Left lung (tissue), 10 donors: ENCODE data around the gene DOK7. TPM values are rescaled to one million over a fixed set of nuclear protein-coding genes. Genes with fewer than 3 reads are reported as not detected.

ENCODE experiments used
- ATAC-seq: fragments of 200-7000 bp; cut with Tn5 transposase; one replicate; pipeline ENCODE4 v1.9.1; 2020; ENCODE audit warnings: moderate library complexity
- DNase-seq, 4 donors: peaks; one replicate each; pipeline ENCODE4 v3.0.0-alpha.2; 2013 to 2020
- H3K27ac ChIP-seq, 2 donors: fragments of 200-600 bp; sonication (generic) in 1 of 2; one replicate each; pipeline versions ENCODE4 v1.5.0 to v1.8.0; 2020 to 2021
- H3K27me3 ChIP-seq, 2 donors: fragments of 200-600 bp; sonication (generic) in 1 of 2; one replicate each; pipeline versions ENCODE4 v1.5.0 to v1.8.0; 2020 to 2021
- H3K36me3 ChIP-seq, 2 donors: fragments of 200-600 bp; sonication (generic) in 1 of 2; one replicate each; pipeline versions ENCODE4 v1.5.0 to v1.8.0; 2020 to 2021
- H3K4me1 ChIP-seq, 2 donors: fragments of 200-600 bp; one replicate each; pipeline ENCODE4 v1.8.0; 2021
- H3K4me3 ChIP-seq, 2 donors: fragments of 200-600 bp; sonication (generic) in 1 of 2; one replicate each; pipeline versions ENCODE4 v1.5.0 to v1.8.0; 2020 to 2021; ENCODE audit warnings: mild to moderate bottlenecking in 1 of 2
- H3K9me3 ChIP-seq, 2 donors: fragments of 200-600 bp; sonication (generic) in 1 of 2; one replicate each; pipeline versions ENCODE4 v1.5.0 to v1.8.0; 2020 to 2021
- intact Hi-C, 2 donors: fragments of 100-400 bp; cut with DNase I; formaldehyde crosslinking; loops; one replicate each; pipeline versions ENCODE4 v1.11.2 to v1.14.2; 2022
- polyA plus RNA-seq, 6 donors: library from polyadenylated mRNA; unstranded; fragments of 120-200 nt; gene quantifications; one replicate each; pipeline ENCODE4 v1.2.1, GENCODE V29; 2013; ENCODE audit not compliant: insufficient read length in 6 of 6
- total RNA-seq, 2 donors: library from RNA; stranded (reverse); fragmentation: NEBNext Ultra II Directional; extraction: Animal tissue kit (Norgen Biotek cat#: 25700); gene quantifications; one replicate each; pipeline ENCODE4 v1.2.1, GENCODE V29; 2021
- TF ChIP-seq, protein P1 (sequence below), 2 donors: fragments of 200-600 bp; sonication (generic) in 1 of 2; IDR thresholded peaks; one replicate each; pipeline versions ENCODE4 v1.5.0 to v1.8.0; 2021; ENCODE audit warnings: antibody characterized with exemption in 2 of 2
- donor health status: DM: no; HTN: yes; CAD: no.
- donor health status: DM: no; HTN: no; CAD: no.

Gene DOK7
- total and polyA plus RNA-seq, 8 donors, result 0.28 to 6.3 (median 1.2) TPM

DNA sequence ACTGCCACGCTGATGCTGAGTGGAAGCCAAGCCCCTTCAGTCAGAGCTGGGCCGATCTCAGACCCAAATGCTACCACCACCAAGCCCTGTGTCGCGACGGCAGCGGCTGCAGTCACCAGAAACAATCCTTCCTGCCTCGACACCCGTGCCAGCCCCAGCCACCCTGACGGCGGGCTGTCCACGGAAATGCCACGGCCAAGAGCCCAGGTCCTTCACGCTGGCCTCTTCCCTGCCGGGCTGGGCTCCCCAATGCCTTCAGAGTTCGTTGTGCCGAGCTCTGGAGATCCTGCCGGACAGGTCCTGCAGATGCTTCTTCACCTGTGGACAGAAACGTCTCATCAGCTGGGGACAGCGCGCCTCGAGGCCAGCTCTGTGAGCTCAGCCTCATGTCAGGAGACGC lies 49.6 kb downstream of the DOK7 start:
- no peaks in the 10 kb centered on the region for H3K9me3 ChIP-seq
- DNase-seq (peak in 1 of 4 donors; percentile 58), ATAC-seq (no peak)
- H3K4me1 ChIP-seq, result peaks cover 0 to 6% of the 10 kb centered on the region in 2 donors
- intact Hi-C loops, result no loop called here
- no peaks in the 10 kb centered on the region for H3K27me3 ChIP-seq
- H3K36me3 ChIP-seq, result peaks cover 3 to 94% of the 10 kb centered on the region in 2 donors
- no peak overlapping the region for H3K4me3 ChIP-seq
- TF ChIP-seq, protein P1, sequence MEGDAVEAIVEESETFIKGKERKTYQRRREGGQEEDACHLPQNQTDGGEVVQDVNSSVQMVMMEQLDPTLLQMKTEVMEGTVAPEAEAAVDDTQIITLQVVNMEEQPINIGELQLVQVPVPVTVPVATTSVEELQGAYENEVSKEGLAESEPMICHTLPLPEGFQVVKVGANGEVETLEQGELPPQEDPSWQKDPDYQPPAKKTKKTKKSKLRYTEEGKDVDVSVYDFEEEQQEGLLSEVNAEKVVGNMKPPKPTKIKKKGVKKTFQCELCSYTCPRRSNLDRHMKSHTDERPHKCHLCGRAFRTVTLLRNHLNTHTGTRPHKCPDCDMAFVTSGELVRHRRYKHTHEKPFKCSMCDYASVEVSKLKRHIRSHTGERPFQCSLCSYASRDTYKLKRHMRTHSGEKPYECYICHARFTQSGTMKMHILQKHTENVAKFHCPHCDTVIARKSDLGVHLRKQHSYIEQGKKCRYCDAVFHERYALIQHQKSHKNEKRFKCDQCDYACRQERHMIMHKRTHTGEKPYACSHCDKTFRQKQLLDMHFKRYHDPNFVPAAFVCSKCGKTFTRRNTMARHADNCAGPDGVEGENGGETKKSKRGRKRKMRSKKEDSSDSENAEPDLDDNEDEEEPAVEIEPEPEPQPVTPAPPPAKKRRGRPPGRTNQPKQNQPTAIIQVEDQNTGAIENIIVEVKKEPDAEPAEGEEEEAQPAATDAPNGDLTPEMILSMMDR (IDR thresholded peaks at IDR 0.05), result no peak
- H3K27ac ChIP-seq, result no peak overlapping the region

DNA sequence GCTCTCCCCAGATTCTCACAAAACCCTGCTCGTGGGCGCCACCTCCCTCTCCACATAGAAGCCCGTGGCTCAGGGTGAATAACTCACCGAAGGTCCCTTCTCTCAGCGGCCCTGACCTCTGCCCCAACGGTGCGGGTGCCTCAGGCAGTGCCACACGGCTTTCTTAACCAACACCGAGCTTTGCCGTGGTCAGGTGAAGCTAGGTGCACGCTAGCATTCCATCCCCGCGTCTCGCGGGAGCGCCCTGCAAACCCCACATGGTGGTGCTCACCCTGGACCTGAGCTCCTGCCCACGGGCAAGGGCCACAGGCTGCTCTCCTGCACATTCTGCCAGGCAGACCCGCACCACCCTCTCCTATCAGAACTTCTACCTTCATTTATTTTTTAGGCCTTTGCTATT lies 50.7 kb downstream of the DOK7 start:
- Histone ChIP-seq H3K27me3 (no peaks in the 10 kb centered on the region), H3K4me3 (no peak overlapping the region), H3K4me1 (peaks cover 0 to under 1% of the 10 kb centered on the region in 2 donors), H3K36me3 (peaks cover 3 to 94% of the 10 kb centered on the region in 2 donors), H3K27ac (no peak overlapping the region), H3K9me3 (no peaks in the 10 kb centered on the region)
- intact Hi-C loops, result no loop called here
- ATAC-seq, result no peak
- TF ChIP-seq, protein P1 (IDR thresholded peaks at IDR 0.05), result no peak
- DNase-seq, result peak in 1 of 4 donors; percentile 68

DNA sequence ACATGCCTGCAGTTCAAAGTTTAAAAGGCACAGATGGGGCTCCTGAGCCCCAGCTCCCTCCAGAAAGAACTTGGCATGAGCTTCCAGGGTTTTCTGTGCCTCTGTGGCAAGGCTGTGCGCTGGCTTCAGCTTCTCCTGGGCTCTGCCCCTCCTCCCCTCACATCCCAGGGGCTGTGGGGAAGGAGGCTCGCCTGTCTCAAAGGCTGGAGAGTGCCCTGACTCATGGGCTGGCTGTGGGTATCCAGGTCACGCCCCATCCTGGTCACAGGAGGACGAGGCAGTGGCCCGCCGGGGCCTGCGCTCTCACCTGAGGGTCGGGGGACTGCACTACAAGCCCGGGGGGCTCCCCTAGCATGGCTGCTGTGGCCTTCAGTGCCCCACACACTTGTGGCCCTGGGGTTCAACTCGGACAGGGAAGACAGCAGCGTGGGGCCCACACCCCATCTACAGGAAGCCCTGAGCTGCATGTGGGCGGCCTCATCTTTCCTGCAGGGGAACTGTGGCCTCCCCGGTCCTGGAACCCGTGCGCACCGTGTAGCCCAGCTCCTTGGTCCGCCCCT lies 51.2 kb downstream of the DOK7 start:
- ATAC-seq (no peak), DNase-seq (peak in 1 of 4 donors; percentile 64)
- intact Hi-C loops, result no loop called here
- TF ChIP-seq, protein P1 (IDR thresholded peaks at IDR 0.05), result no peak
- Histone ChIP-seq H3K36me3 (peaks cover 3 to 96% of the 10 kb centered on the region in 2 donors), H3K9me3 (no peaks in the 10 kb centered on the region), H3K4me1 (no peaks in the 10 kb centered on the region), H3K4me3 (no peak overlapping the region), H3K27ac (no peak overlapping the region), H3K27me3 (no peaks in the 10 kb centered on the region)

DNA sequence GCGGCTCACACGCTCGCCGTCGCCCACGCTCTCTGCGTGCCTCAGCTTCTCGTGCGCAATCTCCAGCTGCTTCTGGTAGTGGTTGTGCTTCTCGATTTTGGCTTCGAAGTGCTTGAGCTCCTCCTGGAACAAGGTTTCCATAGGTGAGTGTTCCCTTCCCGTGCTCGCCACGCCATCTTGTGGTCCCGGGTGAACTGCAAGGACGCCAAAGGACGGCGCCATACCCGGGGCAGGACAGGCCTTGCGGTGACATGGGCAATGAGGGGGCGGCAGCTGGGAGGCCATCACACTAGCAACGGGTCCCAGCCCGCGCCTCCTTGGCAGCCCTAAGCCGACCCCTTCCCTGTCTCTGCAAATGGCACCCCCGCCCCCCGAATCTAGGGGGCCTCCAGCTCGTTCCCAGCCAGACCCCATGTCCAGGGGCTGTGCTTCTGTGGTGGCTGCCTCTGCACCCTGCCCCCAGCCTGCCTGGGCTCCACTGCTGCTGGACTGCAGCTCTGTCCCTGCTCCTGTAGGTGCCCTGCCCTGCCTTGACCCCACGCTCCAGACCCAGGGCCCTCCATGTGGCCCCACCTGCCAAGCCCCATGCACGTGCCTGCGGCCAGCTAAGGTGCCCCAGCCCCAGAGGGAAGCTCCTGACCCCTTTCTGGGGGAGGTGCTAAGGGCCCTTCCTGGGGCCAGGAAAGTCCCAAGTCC lies 51.8 kb downstream of the DOK7 start:
- no peak overlapping the region for H3K4me3 ChIP-seq
- intact Hi-C loops, result no loop called here
- H3K9me3 ChIP-seq, result no peaks in the 10 kb centered on the region
- peak in 1 of 4 donors; percentile 79 for DNase-seq
- H3K4me1 ChIP-seq, result no peaks in the 10 kb centered on the region
- no peak for ATAC-seq
- no peaks in the 10 kb centered on the region for H3K27me3 ChIP-seq
- H3K27ac ChIP-seq, result no peak overlapping the region
- H3K36me3 ChIP-seq, result peaks cover 3 to 99% of the 10 kb centered on the region in 2 donors
- TF ChIP-seq, protein P1 (IDR thresholded peaks at IDR 0.05), result no peak

DNA sequence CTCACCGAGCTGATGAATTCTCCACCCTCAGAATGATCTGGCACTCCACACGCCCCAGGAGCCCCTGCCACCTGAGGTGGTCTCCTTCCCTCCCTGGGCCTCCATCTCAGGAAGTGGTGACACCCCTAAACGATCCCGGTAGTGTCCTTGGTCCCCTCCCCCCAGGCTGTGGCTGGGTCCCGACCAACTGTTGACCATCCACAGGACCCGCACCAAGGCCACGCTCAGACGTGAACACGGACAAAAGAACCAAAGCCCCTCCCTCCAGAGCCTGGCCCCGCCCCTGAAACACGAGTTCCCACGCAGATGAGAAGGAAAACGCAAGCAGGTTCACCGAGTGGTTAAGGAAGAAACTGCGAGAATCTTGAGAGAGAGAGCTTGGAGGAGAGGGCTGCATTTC lies 52.5 kb downstream of the DOK7 start:
- peaks cover 3 to 99% of the 10 kb centered on the region in 2 donors for H3K36me3 ChIP-seq

More for the DNA sequence above, 52.5 kb downstream of the DOK7 start:
- H3K27ac ChIP-seq, result no peak overlapping the region
- H3K27me3 ChIP-seq, result no peaks in the 10 kb centered on the region
- TF ChIP-seq, protein P1 (IDR thresholded peaks at IDR 0.05), result no peak
- ATAC-seq (no peak), DNase-seq (peak in 1 of 4 donors; percentile 51)
- no peaks in the 10 kb centered on the region for H3K9me3 ChIP-seq
- no peaks in the 10 kb centered on the region for H3K4me1 ChIP-seq
- intact Hi-C loops, result no loop called here
- no peak overlapping the region for H3K4me3 ChIP-seq
